Measurements from ENCODE around the gene CAMK2B. TPM values are rescaled to one million over a fixed set of nuclear protein-coding genes. Genes with fewer than 3 reads are reported as not detected.

CAMK2B gene
- total and polyA plus RNA-seq, 8 donors: 0.17 to 1.1 (median 0.53) TPM

GRCh38 chr7:44195889-44196288 lies 129.5 kb downstream of the CAMK2B start:
- H3K36me3 ChIP-seq: no peaks in the 10 kb centered on the region
- no peak overlapping the region for H3K4me3 ChIP-seq
- no peaks in the 10 kb centered on the region for H3K4me1 ChIP-seq
- H3K27ac ChIP-seq: no peak overlapping the region
- no peaks in the 10 kb centered on the region for H3K9me3 ChIP-seq
- H3K27me3 ChIP-seq: peaks cover 0 to 22% of the 10 kb centered on the region in 2 donors
- DNase-seq: no peak
- intact Hi-C loops (cut with DNase I): no loop called here
- no peak for ATAC-seq
- TF ChIP-seq, protein P1, sequence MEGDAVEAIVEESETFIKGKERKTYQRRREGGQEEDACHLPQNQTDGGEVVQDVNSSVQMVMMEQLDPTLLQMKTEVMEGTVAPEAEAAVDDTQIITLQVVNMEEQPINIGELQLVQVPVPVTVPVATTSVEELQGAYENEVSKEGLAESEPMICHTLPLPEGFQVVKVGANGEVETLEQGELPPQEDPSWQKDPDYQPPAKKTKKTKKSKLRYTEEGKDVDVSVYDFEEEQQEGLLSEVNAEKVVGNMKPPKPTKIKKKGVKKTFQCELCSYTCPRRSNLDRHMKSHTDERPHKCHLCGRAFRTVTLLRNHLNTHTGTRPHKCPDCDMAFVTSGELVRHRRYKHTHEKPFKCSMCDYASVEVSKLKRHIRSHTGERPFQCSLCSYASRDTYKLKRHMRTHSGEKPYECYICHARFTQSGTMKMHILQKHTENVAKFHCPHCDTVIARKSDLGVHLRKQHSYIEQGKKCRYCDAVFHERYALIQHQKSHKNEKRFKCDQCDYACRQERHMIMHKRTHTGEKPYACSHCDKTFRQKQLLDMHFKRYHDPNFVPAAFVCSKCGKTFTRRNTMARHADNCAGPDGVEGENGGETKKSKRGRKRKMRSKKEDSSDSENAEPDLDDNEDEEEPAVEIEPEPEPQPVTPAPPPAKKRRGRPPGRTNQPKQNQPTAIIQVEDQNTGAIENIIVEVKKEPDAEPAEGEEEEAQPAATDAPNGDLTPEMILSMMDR (IDR thresholded peaks at IDR 0.05): no peak

DNA sequence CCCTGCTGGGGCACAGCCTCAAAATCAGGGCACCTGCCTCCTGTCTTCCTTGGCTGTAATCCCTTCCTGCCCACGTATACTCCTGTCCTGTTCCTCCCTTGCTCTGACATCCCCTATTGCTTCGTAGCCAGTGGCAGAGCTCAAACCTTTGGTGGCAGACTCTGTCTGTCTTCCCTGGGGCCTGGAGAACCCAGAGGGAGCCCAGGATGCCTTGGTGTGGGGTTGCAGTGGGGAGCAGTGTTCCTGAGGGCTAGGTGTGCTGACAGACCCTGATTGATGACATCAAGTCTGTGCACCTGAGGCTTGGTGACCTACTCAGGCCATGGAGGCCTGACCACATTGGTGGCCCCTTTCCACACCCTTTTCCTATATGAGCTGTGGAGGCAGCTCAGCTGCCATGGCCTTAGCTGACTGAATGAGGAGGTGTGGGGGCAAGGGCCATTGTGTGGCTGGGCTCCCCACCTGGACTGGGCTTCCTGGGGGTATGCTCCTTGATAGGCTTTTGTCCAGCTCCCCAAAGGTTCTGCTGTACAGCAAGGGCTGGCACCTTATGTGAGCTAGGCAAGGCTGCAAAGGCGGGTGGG lies 130.7 kb downstream of the CAMK2B start:
- no peaks in the 10 kb centered on the region for H3K36me3 ChIP-seq
- no peak overlapping the region for H3K4me3 ChIP-seq
- TF ChIP-seq, protein P1 (IDR thresholded peaks at IDR 0.05): no peak
- intact Hi-C loops (cut with DNase I): no loop called here
- no peak overlapping the region for H3K27ac ChIP-seq
- no peaks in the 10 kb centered on the region for H3K9me3 ChIP-seq
- ATAC-seq: no peak
- H3K27me3 ChIP-seq: peaks cover 0 to 23% of the 10 kb centered on the region in 2 donors
- DNase-seq: no peak
- H3K4me1 ChIP-seq: no peaks in the 10 kb centered on the region

DNA sequence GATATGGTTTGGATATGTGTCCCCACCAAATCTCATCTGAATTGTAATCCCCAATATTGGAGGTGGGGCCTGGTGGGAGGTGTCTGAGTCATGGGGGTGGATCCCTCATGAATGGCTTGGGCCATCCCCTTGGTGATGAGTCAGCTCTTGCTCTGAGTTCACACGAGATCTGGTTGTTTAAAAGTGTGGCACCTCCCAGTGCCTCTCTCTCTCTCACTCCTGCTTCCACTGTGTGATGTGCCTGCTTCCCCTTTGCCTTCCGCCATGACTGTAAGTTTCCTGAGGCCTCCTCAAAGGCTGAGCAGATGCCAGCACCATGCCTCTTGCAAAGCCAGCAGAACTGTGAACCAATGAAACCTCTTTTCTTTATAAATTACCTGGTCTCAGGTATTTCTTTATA lies 131.3 kb downstream of the CAMK2B start:
- Histone ChIP-seq H3K27ac (no peak overlapping the region), H3K36me3 (no peaks in the 10 kb centered on the region), H3K9me3 (no peaks in the 10 kb centered on the region), H3K4me1 (no peaks in the 10 kb centered on the region), H3K4me3 (no peak overlapping the region), H3K27me3 (peaks cover 0 to 29% of the 10 kb centered on the region in 2 donors)
- DNase-seq: no peak
- TF ChIP-seq, protein P1 (IDR thresholded peaks at IDR 0.05): no peak
- no peak for ATAC-seq
- intact Hi-C loops (cut with DNase I): no loop called here

DNA sequence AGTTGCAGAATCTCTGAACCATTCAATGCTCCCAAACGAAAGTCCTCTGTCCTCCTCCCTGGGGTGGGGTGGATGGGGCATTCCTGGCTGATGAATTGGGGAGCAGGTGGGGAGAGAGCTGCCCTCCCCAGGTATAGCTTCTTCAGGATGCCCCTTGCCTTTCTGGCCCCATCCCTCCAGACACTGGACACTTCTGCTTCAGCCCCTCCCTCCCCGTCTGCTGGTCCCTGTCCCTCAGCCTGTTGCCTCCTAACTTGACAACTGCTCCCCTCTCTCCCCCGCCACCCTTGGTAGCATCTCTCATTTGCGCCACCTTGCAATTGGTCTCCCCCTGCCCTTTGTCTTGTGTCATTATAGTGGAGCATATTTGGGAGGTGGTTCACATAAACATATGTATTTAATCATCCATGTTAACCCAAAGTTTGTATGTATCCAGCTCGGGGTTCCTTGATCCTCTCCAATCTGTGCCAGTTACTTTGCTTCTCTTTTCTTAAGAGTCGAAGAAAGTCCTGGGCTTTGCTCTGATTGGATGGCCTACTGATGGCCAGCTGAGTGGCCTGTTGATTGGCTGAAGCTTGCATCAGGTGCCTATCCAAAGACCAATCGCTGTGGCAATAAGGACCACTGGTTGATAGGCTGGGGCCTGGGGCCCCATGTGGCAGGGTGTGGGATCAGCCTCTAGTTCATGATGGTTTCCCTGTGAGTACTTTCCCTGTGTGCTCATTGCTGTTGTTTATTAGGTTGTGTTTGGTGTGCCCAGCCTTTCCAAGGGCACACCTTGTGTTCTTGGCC lies 132.2 kb downstream of the CAMK2B start:
- H3K36me3 ChIP-seq: no peaks in the 10 kb centered on the region
- TF ChIP-seq, protein P1 (IDR thresholded peaks at IDR 0.05): no peak
- DNase-seq: no peak
- ATAC-seq: no peak
- H3K9me3 ChIP-seq: no peaks in the 10 kb centered on the region
- H3K27me3 ChIP-seq: peaks cover 0 to 30% of the 10 kb centered on the region in 2 donors
- intact Hi-C loops (cut with DNase I): no loop called here
- H3K4me1 ChIP-seq: no peaks in the 10 kb centered on the region
- H3K27ac ChIP-seq: no peak overlapping the region
- no peak overlapping the region for H3K4me3 ChIP-seq

DNA sequence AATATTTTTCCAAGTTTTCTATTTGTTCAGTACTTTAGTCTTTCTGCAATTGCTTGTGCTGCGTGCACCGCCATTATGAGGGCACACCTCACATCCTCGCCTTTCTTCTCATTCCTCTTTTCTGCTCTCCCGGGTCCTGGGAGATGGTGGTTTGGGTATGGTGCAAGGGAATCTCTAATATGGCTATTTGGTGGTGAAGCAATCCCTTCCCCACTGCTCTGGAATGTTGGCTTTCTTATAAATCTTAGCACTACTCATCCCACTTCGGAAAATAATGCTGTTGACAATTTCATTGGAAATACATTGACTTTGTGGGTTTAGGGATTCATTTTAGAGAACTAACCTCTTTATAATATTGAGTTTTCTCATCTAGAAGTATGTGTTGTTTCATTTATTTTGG lies 134.2 kb downstream of the CAMK2B start:
- intact Hi-C loops (cut with DNase I): no loop called here

More for the DNA sequence above, 134.2 kb downstream of the CAMK2B start:
- Histone ChIP-seq H3K27me3 (peaks cover 0 to 27% of the 10 kb centered on the region in 2 donors), H3K36me3 (no peaks in the 10 kb centered on the region), H3K4me3 (no peak overlapping the region), H3K4me1 (no peaks in the 10 kb centered on the region), H3K9me3 (no peaks in the 10 kb centered on the region), H3K27ac (no peak overlapping the region)
- ATAC-seq: no peak
- TF ChIP-seq, protein P1 (IDR thresholded peaks at IDR 0.05): no peak
- no peak for DNase-seq

Data from left lung (tissue), 10 donors.